GM12873 (cell line): ENCODE measurements around the gene COG2.

Experiments
- TF ChIP-seq, protein P1 (sequence below): IDR thresholded peaks from 2 replicates; pipeline ENCODE4 v1.5.1; 2012; ENCODE audit warnings: low read depth, mild to moderate bottlenecking, moderate library complexity, low read length, control low read depth; ENCODE audit not compliant: insufficient read depth; ENCODE audit errors: missing control alignments

Gene COG2

DNA sequence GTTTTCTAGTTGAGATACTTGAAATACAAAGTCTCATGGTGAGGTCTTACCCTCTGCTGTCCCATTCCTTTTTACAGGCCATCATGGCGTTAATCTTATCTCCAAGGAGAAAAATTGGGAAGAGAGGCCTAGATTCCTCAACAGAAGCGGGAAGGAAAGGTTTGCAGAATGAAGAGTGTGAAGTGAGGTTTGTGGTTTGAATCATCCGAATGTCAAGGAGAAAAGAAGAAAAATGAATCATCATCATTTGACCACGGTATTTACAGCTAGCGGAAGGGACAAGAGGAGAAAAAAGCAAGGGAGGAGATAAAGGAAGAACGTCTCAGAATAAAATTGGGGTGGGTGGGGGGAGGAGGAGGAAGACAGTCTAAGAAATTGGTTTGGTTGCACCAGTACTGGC lies 935 bp upstream of the COG2 start:
- TF ChIP-seq, protein P1, sequence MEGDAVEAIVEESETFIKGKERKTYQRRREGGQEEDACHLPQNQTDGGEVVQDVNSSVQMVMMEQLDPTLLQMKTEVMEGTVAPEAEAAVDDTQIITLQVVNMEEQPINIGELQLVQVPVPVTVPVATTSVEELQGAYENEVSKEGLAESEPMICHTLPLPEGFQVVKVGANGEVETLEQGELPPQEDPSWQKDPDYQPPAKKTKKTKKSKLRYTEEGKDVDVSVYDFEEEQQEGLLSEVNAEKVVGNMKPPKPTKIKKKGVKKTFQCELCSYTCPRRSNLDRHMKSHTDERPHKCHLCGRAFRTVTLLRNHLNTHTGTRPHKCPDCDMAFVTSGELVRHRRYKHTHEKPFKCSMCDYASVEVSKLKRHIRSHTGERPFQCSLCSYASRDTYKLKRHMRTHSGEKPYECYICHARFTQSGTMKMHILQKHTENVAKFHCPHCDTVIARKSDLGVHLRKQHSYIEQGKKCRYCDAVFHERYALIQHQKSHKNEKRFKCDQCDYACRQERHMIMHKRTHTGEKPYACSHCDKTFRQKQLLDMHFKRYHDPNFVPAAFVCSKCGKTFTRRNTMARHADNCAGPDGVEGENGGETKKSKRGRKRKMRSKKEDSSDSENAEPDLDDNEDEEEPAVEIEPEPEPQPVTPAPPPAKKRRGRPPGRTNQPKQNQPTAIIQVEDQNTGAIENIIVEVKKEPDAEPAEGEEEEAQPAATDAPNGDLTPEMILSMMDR = no peak

DNA sequence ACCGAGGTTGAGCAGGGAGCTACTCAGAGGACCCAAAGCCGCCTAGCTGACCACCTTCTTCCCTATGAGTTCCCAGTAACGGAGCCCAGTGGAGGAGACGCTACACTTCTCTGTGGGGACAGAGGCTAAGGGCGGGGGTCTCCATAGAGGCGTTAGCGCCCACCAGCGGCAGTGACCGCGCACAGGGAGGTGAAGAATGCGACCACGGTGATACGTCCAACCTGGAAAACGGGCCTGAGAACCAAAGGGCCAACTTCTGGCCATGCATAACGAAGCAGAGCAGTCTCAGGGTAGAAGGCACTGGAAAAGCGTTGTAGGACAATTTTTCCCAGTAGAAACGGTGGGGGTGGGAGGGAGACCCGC lies 400 bp upstream of the COG2 start:
- TF ChIP-seq, protein P1 = no peak

DNA sequence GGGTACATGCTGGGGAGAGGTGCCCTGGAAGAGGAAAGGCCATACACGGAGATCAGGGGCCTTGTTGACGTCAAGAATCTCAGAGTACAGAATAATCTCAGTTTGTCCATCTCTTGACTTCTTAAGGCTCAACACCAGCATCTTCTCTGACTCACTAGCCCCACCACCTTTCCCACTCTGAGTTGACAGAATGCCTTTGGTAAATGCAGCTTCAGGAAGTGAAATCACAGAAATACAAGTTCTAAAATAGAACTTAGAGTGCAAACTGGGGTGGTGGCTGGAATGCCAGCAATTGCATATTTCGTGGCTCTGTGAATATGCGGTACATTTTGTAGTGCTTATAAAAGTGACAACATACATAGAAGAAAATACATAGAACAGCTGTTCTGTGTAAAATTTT lies 1.6 kb downstream of the COG2 start:
- TF ChIP-seq, protein P1 = no peak

DNA sequence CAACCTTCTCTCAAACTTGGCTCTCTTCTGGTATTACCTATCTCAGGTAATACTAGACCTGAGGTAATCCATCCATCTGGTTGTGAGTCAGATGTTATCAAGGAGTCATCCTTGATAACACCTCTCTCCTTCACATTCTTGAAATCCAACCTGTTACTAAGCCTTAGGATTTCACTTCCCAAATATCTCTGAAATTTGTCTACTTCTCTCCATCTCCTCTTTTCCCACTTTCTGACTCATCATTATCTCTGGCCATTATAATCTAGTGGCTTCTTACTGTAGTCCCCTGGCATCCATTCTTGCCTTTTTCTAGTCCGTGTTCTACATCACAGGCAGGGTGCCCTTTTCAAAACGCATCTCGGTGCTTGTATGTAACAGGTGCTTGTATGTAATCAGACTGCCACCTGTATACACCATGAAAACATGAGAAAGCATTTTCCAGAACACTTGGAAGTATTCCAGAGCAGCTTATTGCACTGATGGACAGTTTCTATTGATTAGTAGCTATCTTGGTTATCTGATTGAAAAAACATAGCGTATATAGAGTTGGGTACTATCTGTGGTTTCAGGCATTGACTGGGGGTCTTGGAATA lies 4.5 kb downstream of the COG2 start:
- TF ChIP-seq, protein P1 = no peak

DNA sequence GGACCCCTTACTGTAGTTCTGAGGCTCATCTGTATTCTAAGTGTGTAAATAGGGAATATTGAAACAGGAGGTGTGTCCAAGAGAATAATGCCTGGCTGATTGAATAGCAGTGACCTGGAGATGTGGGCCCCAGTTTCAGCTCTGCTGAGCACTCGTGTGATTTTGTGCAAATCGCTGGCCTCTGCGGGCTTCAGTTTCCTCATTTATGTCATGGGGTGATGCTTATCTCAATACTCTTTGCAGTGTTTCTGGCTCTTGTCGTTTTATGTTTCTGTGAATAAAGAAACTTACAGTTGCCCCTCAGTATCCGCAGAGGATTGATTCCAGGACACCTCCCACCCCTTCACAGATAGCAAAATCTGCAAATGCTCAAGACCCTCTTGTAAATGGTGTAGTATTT lies 5.0 kb downstream of the COG2 start:
- TF ChIP-seq, protein P1 = no peak

DNA sequence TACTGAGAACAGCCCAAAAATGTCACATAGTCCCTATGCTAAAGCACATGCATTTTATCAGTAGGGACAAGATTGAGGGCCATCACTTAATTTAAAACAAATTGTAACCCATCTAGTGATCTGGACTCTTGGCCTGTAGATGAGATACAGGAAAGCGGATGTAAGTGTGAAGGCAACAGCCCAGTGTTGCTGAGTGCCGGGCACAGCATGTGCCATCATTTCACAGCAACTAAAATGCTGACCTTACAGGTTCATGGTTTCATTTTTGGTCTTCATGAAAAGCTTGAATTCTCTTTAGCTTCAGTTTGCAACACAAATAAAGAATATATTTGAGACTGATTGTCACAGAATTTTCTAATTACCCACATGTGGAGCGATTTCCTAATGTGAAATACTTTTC lies 5.8 kb downstream of the COG2 start:
- TF ChIP-seq, protein P1 = no peak

DNA sequence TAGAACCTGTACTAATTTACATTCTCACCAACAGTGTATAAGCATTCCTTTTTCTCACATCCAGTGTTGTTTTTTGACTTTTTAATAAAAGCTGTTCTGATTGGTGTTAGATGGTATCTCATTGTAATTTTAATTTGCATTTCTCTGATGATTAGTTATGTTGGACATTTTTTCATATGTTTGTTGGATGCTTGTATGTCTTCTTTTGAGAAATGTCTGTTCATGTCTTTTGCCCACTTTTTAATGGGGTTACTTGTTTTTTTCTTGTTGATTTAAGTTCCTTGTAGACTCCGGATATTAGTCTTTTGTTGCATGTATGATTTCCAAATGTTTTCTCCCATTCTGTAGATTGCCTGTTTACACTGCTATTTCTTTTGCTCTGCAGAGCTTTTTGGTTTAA lies 8.0 kb downstream of the COG2 start:
- TF ChIP-seq, protein P1 = no peak
